GM21619 (cell line): ENCODE results near the gene GAREM1.
"Not testable (repeated sequence)": the region's sequence is repeated elsewhere in the genome, so short reads cannot be mapped to it uniquely, and the experiment has no call there.

Source experiments
- ATAC-seq: cut with Tn5 transposase; IDR thresholded peaks from one replicate; pipeline ENCODE4 v1.9.1; 2021; ENCODE audit not compliant: unreplicated experiment

The GAREM1 gene

GRCh38 chr18:32372381-32373061, 98.2 kb downstream of the GAREM1 start:
- no peak for ATAC-seq

DNA sequence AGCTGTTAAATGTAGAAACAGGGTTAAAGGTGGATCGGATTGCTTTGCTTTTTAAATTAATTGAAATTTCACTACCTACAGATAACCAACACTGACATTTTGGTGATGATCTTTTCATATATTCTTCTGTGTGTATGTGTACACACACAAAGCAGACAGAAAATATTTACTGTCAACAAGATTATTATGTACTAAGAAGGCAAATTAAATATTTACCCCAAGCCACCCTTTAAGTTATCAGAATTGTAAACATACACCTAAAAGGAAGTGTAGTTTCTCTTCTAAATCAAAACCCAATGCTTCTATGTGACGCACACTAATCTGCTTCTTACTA, 98.7 kb downstream of the GAREM1 start:
- ATAC-seq = no peak

- no peak for ATAC-seq
Measured at GRCh38 chr18:32371384-32371783, 99.3 kb downstream of the GAREM1 start.

- ATAC-seq = no peak
Measured at GRCh38 chr18:32368991-32369390, 101.7 kb downstream of the GAREM1 start.

- ATAC-seq = no peak
Measured at GRCh38 chr18:32368170-32368569, 102.5 kb downstream of the GAREM1 start.

- no peak for ATAC-seq
Measured at GRCh38 chr18:32366586-32367538, 103.8 kb downstream of the GAREM1 start.

- ATAC-seq = no peak
Measured at GRCh38 chr18:32362484-32362883, 108.2 kb downstream of the GAREM1 start.

- ATAC-seq = no peak
Measured at GRCh38 chr18:32360682-32361345, 109.9 kb downstream of the GAREM1 start.

- ATAC-seq = no peak
Measured at GRCh38 chr18:32358529-32358928, 112.2 kb downstream of the GAREM1 start.

- ATAC-seq = no peak
Measured at GRCh38 chr18:32358075-32358474, 112.6 kb downstream of the GAREM1 start.

- no peak for ATAC-seq
Measured at GRCh38 chr18:32355896-32356295, 114.8 kb downstream of the GAREM1 start.

- ATAC-seq = no peak
Measured at GRCh38 chr18:32354518-32354917, 116.2 kb downstream of the GAREM1 start.

GRCh38 chr18:32353257-32353656, 117.4 kb downstream of the GAREM1 start:
- ATAC-seq = no peak

DNA sequence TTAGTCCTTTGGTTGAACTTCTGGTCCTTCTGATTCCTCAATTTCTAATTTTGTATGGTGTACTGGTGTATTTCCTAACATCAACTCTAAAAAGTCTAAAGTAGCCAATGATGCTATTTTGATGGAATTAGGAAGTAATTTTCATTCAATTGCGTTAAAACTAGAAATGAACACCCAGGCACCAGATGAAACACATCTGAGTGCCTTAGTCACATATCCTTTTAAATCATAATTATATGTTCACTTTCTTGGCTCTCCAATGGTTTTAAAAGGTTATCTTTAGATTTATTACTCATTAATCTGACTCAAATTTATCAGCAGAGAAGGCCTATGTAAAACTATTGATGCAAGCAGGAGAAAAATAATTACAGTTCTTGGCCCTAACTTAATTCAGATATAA, 119.7 kb downstream of the GAREM1 start:
- ATAC-seq = no peak

- no peak for ATAC-seq
Measured at GRCh38 chr18:32349728-32350395, 120.8 kb downstream of the GAREM1 start.

DNA sequence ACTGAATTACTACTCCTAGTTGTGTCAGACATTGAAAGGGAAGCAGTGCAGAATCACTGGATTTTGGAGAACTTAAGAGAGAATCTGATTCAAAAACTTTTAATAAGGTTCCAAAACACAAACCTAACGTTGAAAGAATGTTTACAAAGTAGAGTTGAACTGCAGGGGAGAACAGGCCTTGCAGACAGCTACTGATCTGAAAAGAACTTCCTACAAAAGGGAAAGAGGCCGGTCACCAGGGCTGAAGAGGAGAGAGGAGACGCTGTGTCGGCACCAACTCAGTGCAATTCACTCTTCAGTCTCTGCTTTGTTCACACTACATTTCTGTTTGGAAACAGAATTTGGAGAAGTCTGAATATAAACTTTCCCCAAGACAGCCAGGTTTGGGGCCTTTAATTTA, 124.0 kb downstream of the GAREM1 start:
- no peak for ATAC-seq

- no peak for ATAC-seq
Measured at GRCh38 chr18:32343634-32344033, 127.0 kb downstream of the GAREM1 start.

GRCh38 chr18:32341112-32341511, 129.6 kb downstream of the GAREM1 start:
- not testable (repeated sequence) for ATAC-seq

DNA sequence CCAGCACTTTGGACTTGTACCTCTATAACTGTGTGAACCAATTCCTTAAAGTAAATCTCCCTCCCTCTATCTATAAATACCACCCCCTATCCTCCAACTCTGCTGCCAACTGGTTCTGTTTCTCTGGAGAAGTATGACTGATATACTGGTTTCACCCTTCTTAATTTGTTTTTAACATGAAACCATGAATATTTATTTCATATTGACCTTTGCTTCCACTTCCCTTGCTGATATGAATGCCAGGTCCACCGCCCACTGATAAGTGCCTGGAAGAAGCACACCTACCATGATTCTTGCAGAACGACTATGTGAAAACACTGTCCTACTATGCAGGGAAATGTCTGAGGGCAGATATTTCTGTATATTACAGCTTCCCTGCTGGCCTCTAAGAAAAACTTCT, 131.6 kb downstream of the GAREM1 start:
- ATAC-seq = no peak

DNA sequence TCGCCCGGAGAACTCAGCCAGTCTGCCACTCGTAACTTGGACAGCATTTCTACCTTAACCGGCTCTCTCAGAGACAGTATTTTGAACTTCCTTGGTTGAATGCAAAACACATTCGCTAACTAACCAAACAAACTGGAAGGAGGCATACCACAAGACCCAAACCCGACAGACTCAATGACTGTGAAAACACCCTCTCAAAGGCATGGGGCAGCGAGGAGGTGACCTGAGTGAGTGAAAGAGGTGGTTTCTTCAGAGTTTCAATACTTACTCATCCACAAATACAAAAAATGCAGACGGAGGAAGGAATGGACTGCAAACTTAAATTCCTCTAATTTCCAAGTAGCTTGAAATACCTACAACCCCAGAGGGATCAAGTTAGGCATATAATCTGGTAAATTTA, 132.9 kb downstream of the GAREM1 start:
- no peak for ATAC-seq

- ATAC-seq = no peak
Measured at GRCh38 chr18:32337347-32337746, 133.3 kb downstream of the GAREM1 start.
